Loucy (cell line): ENCODE results near the gene PARD3B.

Experiments
- CTCF ChIP-seq: fragments of 200-600 bp; sonication (generic); conservative IDR thresholded peaks from 2 replicates; pipeline ENCODE4 v1.5.1; 2014; ENCODE audit warnings: mild to moderate bottlenecking, antibody characterized with exemption, low read length
- EZH2phosphoT487 ChIP-seq: fragments of 200-600 bp; IDR thresholded peaks from 2 replicates; pipeline ENCODE4 v1.6.1; 2018; ENCODE audit warnings: antibody characterized with exemption, mild to moderate bottlenecking, moderate library complexity, borderline replicate concordance

- TF ChIP-seq CTCF (no peak), EZH2phosphoT487 (no peak)
These were observed 813.1 kb downstream of the PARD3B start for GRCh38 chr2:205358351-205358815.
